BJ (cell line): ENCODE measurements around the gene STUB1. TPM values are rescaled to one million over a fixed set of nuclear protein-coding genes. Genes with fewer than 3 reads are reported as not detected.

Experiments
- CTCF ChIA-PET: fragments of 350-600 bp; formaldehyde crosslinking; extraction: SDS; loops from one replicate; lab custom pipeline; 2021; ENCODE audit warnings: antibody characterized with exemption, inconsistent platforms; lab: Yijun Ruan, JAX
- POLR2A ChIA-PET: fragments of 300-600 bp; sonication (Branson Sonifier 250); formaldehyde crosslinking; extraction: SDS; loops from one replicate; lab custom pipeline; 2021; ENCODE audit warnings: antibody characterized with exemption; lab: Charles Lee
- DNase-seq: peaks from one replicate; pipeline ENCODE4 v3.0.0-alpha.2; 2011; ENCODE audit warnings: low read depth
- H3K27me3 ChIP-seq: 2 replicates; pipeline ENCODE4 v1.6.0; 2011; ENCODE audit warnings: low read length; ENCODE audit not compliant: control insufficient read depth, insufficient read depth
- H3K36me3 ChIP-seq: 2 replicates; pipeline ENCODE4 v1.5.1; 2011; ENCODE audit warnings: low read length; ENCODE audit not compliant: control insufficient read depth, insufficient read depth
- H3K4me3 ChIP-seq: 2 replicates; pipeline ENCODE4 v1.5.1; 2011; ENCODE audit warnings: low read depth, mild to moderate bottlenecking, control low read depth, low read length
- polyA plus RNA-seq: library from polyadenylated mRNA; depleted of rRNA; stranded (reverse); fragments of >200 nt; gene quantifications from 2 replicates; pipeline ENCODE4 v1.2.3, GENCODE V29; 2011
- TF ChIP-seq, protein P1 (sequence below): IDR thresholded peaks from 2 replicates; pipeline ENCODE4 v1.5.1; 2011; ENCODE audit warnings: low read depth, mild to moderate bottlenecking, control low read depth, inconsistent platforms, low read length, moderate library complexity; ENCODE audit not compliant: insufficient read depth

STUB1 gene
- polyA plus RNA-seq, 1 experiment = 148 TPM

DNA sequence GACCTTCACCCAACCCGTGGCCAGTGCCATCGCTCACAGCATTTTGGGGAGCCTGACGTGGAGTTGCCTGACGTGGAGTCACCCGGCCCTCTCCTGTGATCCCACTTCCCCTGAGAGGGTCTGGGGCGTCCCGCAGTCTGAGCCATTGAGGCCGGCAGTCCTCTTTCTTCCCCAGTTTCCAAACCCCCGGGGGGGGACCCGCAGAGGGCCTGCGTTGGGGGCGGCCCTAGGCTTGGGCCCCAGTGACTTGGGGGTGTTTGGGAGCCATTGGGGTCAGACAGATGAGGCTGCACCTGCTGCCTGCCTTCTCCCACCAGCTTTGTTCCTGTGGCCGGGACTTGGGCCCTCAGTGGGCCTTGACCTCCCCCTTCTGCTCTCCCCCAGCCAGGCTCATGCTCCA lies 10.5 kb upstream of the STUB1 start:
- ChIA-PET CTCF (no interaction called here), POLR2A (no interaction called here)
- TF ChIP-seq, protein P1, sequence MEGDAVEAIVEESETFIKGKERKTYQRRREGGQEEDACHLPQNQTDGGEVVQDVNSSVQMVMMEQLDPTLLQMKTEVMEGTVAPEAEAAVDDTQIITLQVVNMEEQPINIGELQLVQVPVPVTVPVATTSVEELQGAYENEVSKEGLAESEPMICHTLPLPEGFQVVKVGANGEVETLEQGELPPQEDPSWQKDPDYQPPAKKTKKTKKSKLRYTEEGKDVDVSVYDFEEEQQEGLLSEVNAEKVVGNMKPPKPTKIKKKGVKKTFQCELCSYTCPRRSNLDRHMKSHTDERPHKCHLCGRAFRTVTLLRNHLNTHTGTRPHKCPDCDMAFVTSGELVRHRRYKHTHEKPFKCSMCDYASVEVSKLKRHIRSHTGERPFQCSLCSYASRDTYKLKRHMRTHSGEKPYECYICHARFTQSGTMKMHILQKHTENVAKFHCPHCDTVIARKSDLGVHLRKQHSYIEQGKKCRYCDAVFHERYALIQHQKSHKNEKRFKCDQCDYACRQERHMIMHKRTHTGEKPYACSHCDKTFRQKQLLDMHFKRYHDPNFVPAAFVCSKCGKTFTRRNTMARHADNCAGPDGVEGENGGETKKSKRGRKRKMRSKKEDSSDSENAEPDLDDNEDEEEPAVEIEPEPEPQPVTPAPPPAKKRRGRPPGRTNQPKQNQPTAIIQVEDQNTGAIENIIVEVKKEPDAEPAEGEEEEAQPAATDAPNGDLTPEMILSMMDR = no peak
- H3K27me3 ChIP-seq = no peaks in the 10 kb centered on the region
- DNase-seq = no peak
- H3K36me3 ChIP-seq = peaks cover 41% of the 10 kb centered on the region
- no peak overlapping the region for H3K4me3 ChIP-seq

DNA sequence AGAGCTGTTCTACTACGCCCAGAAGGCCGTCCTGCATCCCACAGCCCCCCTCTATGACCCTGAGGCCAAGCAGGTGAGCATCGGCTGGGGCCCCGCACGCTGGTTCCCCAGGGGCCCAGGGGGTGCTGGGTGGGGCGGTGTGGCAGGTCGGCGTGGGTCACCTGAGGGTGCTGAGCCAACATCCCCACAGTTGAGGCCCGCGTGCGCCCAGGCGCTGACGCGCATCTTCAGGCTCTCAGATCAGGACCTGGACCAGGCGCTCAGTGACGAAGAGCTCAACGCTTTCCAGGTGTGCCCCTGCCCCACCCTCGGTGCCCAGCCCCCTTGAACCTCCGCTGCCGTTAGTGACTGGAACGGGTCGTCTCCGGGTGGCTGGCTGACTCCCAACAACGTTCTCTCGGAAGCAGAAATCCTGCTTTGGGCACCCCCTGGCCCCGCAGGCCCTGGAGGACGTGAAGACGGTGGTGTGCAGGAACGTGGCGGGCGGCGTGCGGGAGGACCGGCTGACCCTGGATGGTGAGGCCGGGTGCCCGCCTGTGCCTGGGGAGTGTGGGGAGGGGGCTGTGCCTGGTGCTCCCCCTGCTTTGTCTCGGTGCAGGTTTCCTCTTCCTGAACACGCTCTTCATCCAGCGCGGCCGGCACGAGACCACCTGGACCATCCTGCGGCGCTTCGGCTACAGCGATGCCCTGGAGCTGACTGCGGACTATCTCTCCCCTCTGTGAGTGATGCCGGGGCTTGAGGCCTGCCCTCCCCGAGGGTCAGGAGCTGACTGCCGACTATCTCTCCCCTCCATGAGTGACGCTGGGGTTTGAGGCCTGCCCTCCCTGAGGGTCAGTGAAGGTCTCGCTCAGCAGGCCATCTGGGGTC lies 9.5 kb upstream of the STUB1 start:
- H3K27me3 ChIP-seq = no peaks in the 10 kb centered on the region
- TF ChIP-seq, protein P1 = no peak
- no peak overlapping the region for H3K4me3 ChIP-seq
- DNase-seq = no peak
- ChIA-PET CTCF (interaction anchor here (0.5 to 0.6 kb wide), 2 partner anchors 9 to 27 kb away, joined by 3 to 6 read pairs; partner anchors contain the start of gene STUB1), POLR2A (no interaction called here)
- H3K36me3 ChIP-seq = peaks cover 41% of the 10 kb centered on the region

DNA sequence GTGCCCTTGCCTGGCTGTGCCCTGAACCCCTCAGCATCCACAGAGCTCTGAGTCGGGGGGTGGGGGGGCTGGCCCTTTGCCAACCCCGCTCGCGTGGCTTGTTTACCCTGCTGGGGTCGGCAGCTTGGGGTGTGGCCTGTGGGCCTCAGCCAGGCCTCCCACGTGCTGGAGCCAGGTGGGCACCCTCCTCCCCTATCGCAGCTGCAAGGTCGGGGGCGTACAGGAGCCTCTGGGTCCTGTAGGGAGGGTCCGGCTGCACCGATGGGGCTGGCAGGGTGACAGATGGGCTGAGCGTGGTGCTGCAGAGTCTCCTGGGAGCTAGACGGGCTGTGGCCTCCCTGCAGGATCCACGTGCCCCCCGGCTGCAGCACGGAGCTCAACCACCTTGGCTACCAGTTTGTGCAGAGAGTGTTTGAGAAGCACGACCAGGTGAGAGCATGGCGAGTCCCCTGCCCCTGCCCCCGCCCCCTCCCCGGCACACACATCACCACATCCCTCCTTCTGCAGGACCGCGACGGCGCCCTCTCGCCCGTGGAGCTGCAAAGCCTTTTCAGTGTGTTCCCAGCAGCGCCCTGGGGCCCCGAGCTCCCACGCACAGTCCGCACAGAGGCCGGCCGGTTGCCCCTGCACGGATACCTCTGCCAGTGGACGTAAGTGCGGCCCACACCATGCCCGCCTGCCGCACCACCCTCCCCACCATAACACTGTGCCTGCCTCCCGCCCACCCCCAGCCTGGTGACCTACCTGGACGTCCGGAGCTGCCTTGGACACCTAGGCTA lies 8.7 kb upstream of the STUB1 start:
- Histone ChIP-seq H3K4me3 (no peak overlapping the region), H3K27me3 (no peaks in the 10 kb centered on the region), H3K36me3 (peaks cover 41% of the 10 kb centered on the region)
- DNase-seq = no peak
- POLR2A ChIA-PET = no interaction called here
- CTCF ChIA-PET = no interaction called here
- TF ChIP-seq, protein P1 = no peak

DNA sequence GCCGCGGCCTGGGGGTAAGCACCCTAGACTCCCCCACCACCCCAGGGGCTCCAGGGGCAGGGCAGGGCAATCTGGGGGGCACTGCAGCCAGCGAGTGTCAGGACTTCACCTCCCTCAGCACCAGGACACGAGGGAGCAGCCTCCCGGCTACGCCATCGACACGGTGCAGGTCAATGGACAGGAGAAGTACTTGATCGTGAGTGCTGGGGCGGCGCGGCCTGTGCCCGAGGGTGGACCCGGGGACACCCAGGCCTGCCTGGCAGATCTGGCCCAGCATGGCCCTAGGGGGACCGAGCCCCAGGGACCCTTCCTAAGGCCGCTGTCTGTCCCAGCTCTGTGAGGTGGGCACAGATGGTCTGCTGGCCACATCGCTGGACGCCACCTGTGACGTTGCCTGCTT lies 7.8 kb upstream of the STUB1 start:
- H3K27me3 ChIP-seq = no peaks in the 10 kb centered on the region
- TF ChIP-seq, protein P1 = no peak
- ChIA-PET CTCF (no interaction called here), POLR2A (no interaction called here)
- DNase-seq = no peak
- no peak overlapping the region for H3K4me3 ChIP-seq
- H3K36me3 ChIP-seq = peaks cover 41% of the 10 kb centered on the region

DNA sequence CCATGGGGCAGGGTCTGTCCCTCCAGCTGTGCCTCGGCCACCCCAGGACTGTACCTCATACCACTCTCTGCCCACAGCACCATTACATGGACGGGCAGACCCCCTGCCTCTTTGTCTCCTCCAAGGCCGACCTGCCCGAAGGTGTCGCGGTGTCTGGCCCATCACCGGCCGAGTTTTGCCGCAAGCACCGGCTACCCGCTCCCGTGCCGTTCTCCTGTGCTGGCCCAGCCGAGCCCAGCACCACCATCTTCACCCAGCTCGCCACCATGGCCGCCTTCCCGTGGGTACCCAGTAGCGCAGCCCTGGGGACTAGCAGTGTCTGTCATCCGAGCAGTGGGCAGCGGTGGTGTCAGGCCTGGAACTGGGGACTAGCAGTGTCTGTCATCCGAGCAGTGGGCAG lies 7.4 kb upstream of the STUB1 start:
- ChIA-PET POLR2A (no interaction called here), CTCF (interaction anchor here (1.0 kb wide), 1 partner anchor 12 kb away, joined by 4 read pairs; no protein-coding TSS in a partner anchor)
- Histone ChIP-seq H3K4me3 (no peak overlapping the region), H3K27me3 (no peaks in the 10 kb centered on the region), H3K36me3 (peaks cover 41% of the 10 kb centered on the region)
- TF ChIP-seq, protein P1 = no peak
- DNase-seq = no peak
